Measurements from ENCODE around the gene HOXB3. TPM values are rescaled to one million over a fixed set of nuclear protein-coding genes. Genes with fewer than 3 reads are reported as not detected.

Gene HOXB3
- total RNA-seq, 1 experiment from 2014 or later = 6.8 TPM

- H3K4me3 ChIP-seq (ENCODE audit: insufficient read depth, low read depth, low read length) = peak overlapping the region; percentile 21; the same call in 1 of the 2 replicates
- DNase-seq = peak; percentile 62
- peaks cover 99% of the 10 kb centered on the region for H3K27me3 ChIP-seq (ENCODE audit: control insufficient read depth, insufficient read depth, low read length)
- no peaks in the 10 kb centered on the region for H3K36me3 ChIP-seq (replicated peaks; ENCODE audit: control insufficient read depth, insufficient read depth, low read length)
These were observed 11.2 kb downstream of the HOXB3 start for GRCh38 chr17:48578616-48579470.

GRCh38 chr17:48577946-48578615 is 12.0 kb downstream of the HOXB3 start, which contains the start of gene HOXB4:
HOXB4 (minus strand) TSS chr17:48578350; CDS start chr17:48578319, 31 bp downstream.
- H3K36me3 ChIP-seq (replicated peaks; ENCODE audit: control insufficient read depth, insufficient read depth, low read length) = no peaks in the 10 kb centered on the region
- DNase-seq = peak; percentile 89
- H3K27me3 ChIP-seq (ENCODE audit: control insufficient read depth, insufficient read depth, low read length) = peaks cover 99% of the 10 kb centered on the region
- H3K4me3 ChIP-seq (ENCODE audit: insufficient read depth, low read depth, low read length) = peak within 1 kb of the TSS; percentile 24

GRCh38 chr17:48577330-48577945 is 12.6 kb downstream of the HOXB3 start:
- Histone ChIP-seq H3K27me3 (ENCODE audit: control insufficient read depth, insufficient read depth, low read length) (peaks cover 99% of the 10 kb centered on the region), H3K36me3 (replicated peaks; ENCODE audit: control insufficient read depth, insufficient read depth, low read length) (no peaks in the 10 kb centered on the region), H3K4me3 (ENCODE audit: insufficient read depth, low read depth, low read length) (no peak overlapping the region)
- no peak for DNase-seq

- H3K4me3 ChIP-seq (ENCODE audit: insufficient read depth, low read depth, low read length) = no peak overlapping the region
- DNase-seq = peak; percentile 68
- H3K36me3 ChIP-seq (replicated peaks; ENCODE audit: control insufficient read depth, insufficient read depth, low read length) = no peaks in the 10 kb centered on the region
- H3K27me3 ChIP-seq (ENCODE audit: control insufficient read depth, insufficient read depth, low read length) = peaks cover 99% of the 10 kb centered on the region
These were observed 13.3 kb downstream of the HOXB3 start for GRCh38 chr17:48576479-48577309.

GRCh38 chr17:48575673-48576478 is 14.2 kb downstream of the HOXB3 start:
- Histone ChIP-seq H3K36me3 (replicated peaks; ENCODE audit: control insufficient read depth, insufficient read depth, low read length) (no peaks in the 10 kb centered on the region), H3K27me3 (ENCODE audit: control insufficient read depth, insufficient read depth, low read length) (peaks cover 99% of the 10 kb centered on the region), H3K4me3 (ENCODE audit: insufficient read depth, low read depth, low read length) (no peak overlapping the region)
- DNase-seq = no peak

GRCh38 chr17:48575066-48575582 is 14.9 kb downstream of the HOXB3 start:
- Histone ChIP-seq H3K4me3 (ENCODE audit: insufficient read depth, low read depth, low read length) (no peak overlapping the region), H3K36me3 (replicated peaks; ENCODE audit: control insufficient read depth, insufficient read depth, low read length) (no peaks in the 10 kb centered on the region), H3K27me3 (ENCODE audit: control insufficient read depth, insufficient read depth, low read length) (peaks cover 99% of the 10 kb centered on the region)
- DNase-seq = no peak

- Histone ChIP-seq H3K27me3 (ENCODE audit: control insufficient read depth, insufficient read depth, low read length) (peaks cover 99% of the 10 kb centered on the region), H3K4me3 (ENCODE audit: insufficient read depth, low read depth, low read length) (no peak overlapping the region), H3K36me3 (replicated peaks; ENCODE audit: control insufficient read depth, insufficient read depth, low read length) (no peaks in the 10 kb centered on the region)
- no peak for DNase-seq
These were observed 15.5 kb downstream of the HOXB3 start for GRCh38 chr17:48574505-48575065.

- no peak for DNase-seq
- Histone ChIP-seq H3K27me3 (ENCODE audit: control insufficient read depth, insufficient read depth, low read length) (peaks cover 100% of the 10 kb centered on the region), H3K4me3 (ENCODE audit: insufficient read depth, low read depth, low read length) (no peak overlapping the region), H3K36me3 (replicated peaks; ENCODE audit: control insufficient read depth, insufficient read depth, low read length) (no peaks in the 10 kb centered on the region)
These were observed 18.1 kb downstream of the HOXB3 start for GRCh38 chr17:48571826-48572417.

- Histone ChIP-seq H3K27me3 (ENCODE audit: control insufficient read depth, insufficient read depth, low read length) (peaks cover 100% of the 10 kb centered on the region), H3K36me3 (replicated peaks; ENCODE audit: control insufficient read depth, insufficient read depth, low read length) (no peaks in the 10 kb centered on the region), H3K4me3 (ENCODE audit: insufficient read depth, low read depth, low read length) (no peak overlapping the region)
- DNase-seq = peak; percentile 73
These were observed 18.8 kb downstream of the HOXB3 start for GRCh38 chr17:48571024-48571818.

- Histone ChIP-seq H3K36me3 (replicated peaks; ENCODE audit: control insufficient read depth, insufficient read depth, low read length) (no peaks in the 10 kb centered on the region), H3K4me3 (ENCODE audit: insufficient read depth, low read depth, low read length) (no peak overlapping the region), H3K27me3 (ENCODE audit: control insufficient read depth, insufficient read depth, low read length) (peaks cover 100% of the 10 kb centered on the region)
- peak; percentile 69 for DNase-seq
These were observed 19.6 kb downstream of the HOXB3 start for GRCh38 chr17:48570325-48571023.

GRCh38 chr17:48569674-48570324 is 20.2 kb downstream of the HOXB3 start:
- no peak overlapping the region for H3K4me3 ChIP-seq (ENCODE audit: insufficient read depth, low read depth, low read length)
- no peak for DNase-seq
- H3K27me3 ChIP-seq (ENCODE audit: control insufficient read depth, insufficient read depth, low read length) = peaks cover 100% of the 10 kb centered on the region

More at GRCh38 chr17:48569674-48570324, 20.2 kb downstream of the HOXB3 start:
- no peaks in the 10 kb centered on the region for H3K36me3 ChIP-seq (replicated peaks; ENCODE audit: control insufficient read depth, insufficient read depth, low read length)
